HEK293T (cell line): ENCODE measurements around the gene ULBP2.

ENCODE experiments used
- BHLHE40 ChIP-seq: fragments of 450-650 bp; IDR thresholded peaks from 2 replicates; pipeline ENCODE4 v1.6.1; 2016; ENCODE audit warnings: mild to moderate bottlenecking, moderate library complexity, borderline replicate concordance
- CTBP1 ChIP-seq: fragments of 450-650 bp; IDR thresholded peaks from 2 replicates; pipeline ENCODE4 v1.6.1; 2016; ENCODE audit warnings: borderline replicate concordance

- TF ChIP-seq CTBP1 (no peak), BHLHE40 (no peak)
These were observed 46.7 kb upstream of the ULBP2 start for GRCh38 chr6:149895048-149895590.
